NCI-H524 (cell line): Measurements from ENCODE around the gene C22orf39.
"Not testable (repeated sequence)": the region's sequence is repeated elsewhere in the genome, so short reads cannot be mapped to it uniquely, and the experiment has no call there.

Source experiments
- DNase-seq, 2 experiments: peaks; one replicate each; lab custom pipeline; 2025; lab: John Stamatoyannopoulos, UW

Gene C22orf39

DNA sequence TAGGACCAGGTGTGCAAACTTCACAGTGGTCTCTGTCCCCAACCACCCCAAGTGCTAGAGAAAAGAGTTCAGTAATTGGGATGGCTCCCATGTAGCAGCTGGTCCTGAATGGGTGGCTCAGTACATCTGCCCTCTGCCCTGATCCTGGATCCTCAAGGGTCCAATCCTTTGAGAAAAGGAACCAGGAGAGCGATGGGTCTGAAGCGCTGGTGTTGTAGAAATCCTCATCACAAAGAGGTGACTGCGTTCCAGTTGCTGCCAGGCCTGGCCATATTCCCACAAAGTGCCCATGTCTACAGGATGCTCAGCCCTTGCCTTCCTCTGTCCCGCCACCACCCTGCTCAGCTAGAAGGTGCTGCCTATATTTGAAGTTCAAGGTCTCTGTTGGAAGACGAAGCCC is 6.2 kb upstream of the C22orf39 start:
- DNase-seq, result no peak

DNA sequence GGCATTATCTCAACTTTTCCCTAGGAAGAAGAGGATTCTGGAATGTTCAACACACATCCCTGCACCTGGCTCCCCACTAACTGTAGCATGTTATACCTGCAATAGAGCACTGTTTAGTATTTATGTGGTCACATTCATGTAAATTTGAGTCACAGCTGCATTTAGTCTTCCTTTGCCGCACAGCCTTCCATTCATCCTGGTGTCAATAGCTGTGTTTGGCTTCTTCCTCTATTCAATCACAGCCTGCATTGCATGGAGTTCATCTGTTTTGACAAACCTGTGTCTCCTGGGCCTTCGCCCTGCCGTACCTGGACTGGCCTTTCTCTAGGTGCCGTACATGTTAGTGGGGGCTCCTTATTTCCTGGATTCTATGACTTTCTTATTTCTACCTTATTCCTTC is 4.1 kb upstream of the C22orf39 start:
- DNase-seq, result no peak

DNA sequence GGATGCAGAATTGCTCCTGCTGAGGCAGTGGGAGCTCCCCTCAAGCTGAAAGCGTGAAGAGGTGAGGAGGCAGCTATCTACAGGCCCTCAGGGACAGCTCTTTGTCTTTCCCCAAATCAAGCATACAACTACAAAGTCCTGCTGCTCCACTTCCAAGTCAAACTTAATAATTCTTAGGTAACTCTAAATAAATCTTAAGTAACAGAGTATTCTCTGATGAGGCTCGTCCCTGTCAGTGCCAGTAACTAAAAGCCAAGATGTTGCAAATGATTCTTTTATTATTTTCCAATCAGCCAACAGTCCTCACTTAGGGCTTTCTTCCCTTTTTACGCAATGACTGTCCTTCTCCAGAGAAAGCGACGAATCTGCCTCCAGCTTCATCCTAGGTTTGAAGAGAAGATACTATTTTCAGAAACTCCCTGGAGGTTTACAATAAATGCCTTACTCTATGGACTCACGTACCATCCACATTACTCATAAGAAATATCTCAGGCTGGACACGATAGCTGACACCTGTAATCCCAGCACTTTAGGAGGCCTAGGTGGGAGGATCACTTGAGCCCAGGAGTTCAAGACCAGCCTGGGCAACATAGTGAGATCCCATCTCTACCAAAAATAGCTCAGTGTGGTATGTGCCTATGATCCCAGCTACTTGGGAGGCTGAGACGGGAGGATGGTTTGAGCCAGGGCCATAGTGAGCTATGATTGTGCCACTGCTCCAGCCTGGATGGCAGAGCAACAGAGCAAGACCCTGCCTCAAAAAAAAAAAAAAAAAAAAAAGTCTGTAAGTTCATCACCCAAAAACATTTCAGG is 3.1 kb upstream of the C22orf39 start:
- no peak for DNase-seq

DNA sequence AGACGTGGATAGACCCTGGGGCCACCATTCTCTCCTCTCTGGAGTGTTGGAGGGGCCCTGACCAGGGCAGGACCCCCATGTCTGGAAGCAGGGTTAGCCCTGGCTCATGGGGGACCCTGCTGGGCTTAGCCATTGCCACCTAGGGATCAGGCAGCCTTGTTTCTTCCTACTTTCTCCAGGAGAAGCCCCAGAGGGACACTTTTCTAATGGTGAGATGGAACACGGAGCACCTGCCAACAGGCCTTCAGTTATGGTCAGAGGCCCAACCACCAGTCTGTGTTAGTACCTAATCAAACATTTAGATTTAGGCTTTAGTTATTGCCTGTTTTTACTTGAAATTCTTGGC is 1.9 kb upstream of the C22orf39 start:
- DNase-seq, result no peak

DNA sequence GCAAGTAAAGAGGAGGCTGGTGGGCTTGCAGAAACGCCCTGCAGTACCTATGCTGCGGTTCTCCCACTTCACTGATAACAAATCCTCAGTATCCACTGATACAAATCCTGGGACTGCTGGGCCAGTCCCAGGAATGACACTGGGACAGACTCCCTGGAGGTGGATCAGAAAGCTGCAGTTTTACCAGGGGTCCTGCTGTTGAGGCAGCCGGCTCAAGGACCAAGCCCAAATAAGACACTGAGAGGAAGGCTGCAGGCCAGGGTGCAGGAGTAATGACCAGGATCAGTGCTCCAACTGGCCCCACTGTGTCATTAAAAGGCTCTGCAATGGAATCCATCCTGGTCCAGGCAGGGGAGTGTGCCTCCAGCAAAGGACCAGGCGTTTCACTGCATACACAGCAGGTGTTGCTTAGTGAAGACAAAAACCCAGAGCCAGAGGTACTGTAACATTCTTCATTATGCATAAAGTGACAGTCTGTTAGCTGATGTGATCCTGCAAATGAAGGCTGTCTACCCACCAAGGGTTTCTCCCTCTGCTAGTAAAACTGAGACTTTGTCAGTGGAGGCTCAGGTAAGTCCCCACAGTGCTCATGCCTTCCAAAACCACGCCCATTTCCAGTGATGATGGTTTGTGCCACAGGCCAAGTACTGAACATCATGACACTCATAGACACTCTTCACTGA is 1.4 kb upstream of the C22orf39 start:
- DNase-seq, result no peak

DNA sequence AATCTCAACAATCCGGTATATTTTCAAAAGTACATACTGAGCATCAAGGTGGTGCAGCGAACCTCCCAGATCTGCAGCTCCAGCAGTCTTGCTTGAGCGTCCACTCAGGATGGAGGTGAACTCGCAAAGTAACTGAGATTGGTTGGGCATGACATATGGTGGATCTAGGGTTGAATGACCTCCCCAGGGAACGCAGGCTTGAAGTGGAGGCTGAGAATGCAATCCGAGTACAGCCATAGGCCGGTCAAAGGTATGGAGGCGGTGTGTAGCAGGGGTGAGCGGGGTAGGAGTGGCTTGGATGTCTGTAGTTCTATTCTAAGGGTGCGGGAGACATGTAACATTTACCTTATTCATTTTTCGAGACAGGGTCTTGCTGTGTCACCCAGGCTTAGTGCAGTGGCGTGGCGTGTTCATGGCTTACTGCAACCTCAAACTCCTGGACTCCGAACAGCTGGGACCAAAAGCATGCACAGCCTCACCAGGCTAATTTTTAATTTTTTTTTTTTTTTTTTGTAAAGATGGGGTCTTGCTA is 631 bp upstream of the C22orf39 start:
- DNase-seq, result peak; percentile 90 to 97

DNA sequence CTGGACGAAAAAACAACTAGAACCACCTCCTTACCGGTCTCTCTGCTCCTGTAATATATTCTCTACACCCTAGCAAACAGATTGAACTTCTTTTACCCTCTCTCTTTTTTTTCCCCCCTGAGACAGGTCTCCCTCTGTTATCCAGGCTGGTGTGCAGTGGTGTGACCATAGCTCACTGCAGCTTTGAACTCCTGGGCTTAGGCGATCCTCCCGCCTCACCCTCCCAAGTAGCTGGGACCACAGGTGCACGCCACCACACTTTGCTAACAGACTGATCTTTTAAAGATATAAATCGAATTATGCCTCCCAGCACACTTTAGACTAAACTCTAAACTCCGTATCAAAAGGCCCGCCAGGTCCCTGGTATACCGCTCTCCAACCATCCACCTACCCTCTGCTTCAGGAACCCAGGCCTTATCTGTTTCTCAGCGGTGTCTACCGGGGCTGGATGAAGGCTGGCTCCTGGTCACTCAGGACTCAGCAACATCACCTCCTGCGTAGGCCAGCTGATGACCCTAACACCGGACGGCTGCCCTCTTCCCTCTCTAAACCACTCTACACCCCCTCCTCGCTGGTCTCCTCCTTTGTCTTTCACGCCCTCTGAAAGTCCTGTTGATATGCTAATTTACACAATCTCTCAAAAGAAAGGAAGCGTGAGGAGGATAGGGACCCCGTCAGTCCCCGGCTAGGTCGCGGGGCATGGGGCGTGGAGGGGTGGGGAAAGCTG is 745 bp downstream of the C22orf39 start:
- DNase-seq, result no peak

DNA sequence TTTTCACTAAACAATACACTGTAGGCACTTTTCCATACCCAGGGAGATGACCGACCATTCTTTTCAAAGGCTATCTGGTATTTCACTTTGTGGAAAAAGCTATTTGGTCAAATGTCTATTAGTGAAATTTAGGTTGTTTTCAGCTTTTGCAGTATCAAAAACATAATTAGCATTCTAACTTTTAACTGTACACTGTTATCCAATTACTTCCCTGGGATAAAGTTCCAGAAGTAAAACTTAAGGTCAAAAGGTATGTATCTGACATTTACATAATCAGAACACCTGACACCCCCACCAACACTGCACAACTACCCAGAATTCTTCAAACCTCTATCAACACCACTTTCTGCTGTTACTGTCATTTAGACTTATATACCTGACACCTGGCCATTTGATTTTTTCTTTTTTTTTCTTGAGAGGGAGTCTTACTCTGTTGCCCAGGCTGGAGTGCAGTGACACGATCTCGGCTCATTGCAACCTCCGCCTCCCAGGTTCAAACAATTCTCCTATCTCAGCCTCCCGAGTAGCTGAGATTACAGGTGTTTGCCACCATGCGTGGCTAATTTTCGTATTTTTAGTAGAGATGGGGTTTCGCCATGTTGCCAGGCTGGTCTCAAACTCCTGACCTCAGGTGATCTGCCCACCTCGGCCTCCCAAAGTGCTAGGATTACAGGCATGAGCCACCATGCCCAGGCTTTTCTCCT is 2.1 kb downstream of the C22orf39 start:
- DNase-seq, result not testable (repeated sequence)

DNA sequence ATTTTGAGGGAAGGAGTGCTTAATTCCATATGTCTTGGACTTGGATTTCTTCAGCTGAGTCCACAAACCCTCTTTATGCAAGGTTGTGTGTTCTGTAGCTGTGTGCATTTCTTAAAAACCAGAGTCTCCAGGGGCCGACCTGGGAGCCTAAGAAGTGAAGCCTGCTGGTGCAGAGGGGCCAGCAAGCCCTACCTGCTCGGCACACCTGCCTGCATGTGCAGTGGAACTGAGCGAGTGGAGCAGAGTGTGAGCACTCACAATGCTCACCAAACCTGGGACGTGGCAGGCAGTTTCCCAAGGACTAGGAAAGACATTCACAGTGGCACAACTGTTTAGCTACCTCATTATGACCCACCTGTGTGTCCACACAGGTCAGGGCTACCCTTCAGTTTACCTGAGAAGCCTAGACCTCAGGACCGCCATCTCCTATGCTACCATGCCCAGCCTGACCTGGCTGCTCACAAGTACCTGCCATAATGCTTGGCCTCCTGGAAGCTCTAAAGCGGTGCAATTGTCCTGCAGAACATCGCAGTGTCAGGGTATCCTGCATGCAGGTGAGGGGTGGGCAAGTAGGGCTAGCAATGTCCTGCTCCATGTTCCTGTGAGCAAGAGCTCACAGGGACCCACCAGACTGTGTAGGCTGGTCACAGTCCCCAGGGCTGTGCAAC is 3.8 kb downstream of the C22orf39 start:
- DNase-seq, result no peak

DNA sequence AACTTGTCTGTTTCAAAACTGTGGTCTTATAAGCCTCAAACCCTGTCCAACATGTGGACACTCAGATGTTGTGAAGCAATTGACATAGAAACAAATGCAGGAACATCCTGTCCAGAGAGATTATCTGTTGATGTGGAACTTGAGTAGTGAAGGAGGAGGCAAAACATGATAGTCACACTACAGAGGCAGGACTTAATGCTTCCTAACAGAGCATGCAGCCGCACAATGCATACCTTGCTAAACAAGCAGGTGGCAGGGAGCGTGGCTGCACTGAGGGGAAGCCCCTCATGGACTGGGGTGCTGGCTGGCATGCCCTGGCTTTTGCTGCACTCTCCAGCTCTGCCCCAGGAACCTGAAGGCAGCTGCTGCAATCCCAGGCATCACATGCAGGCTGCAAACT is 5.3 kb downstream of the C22orf39 start:
- DNase-seq, result no peak

DNA sequence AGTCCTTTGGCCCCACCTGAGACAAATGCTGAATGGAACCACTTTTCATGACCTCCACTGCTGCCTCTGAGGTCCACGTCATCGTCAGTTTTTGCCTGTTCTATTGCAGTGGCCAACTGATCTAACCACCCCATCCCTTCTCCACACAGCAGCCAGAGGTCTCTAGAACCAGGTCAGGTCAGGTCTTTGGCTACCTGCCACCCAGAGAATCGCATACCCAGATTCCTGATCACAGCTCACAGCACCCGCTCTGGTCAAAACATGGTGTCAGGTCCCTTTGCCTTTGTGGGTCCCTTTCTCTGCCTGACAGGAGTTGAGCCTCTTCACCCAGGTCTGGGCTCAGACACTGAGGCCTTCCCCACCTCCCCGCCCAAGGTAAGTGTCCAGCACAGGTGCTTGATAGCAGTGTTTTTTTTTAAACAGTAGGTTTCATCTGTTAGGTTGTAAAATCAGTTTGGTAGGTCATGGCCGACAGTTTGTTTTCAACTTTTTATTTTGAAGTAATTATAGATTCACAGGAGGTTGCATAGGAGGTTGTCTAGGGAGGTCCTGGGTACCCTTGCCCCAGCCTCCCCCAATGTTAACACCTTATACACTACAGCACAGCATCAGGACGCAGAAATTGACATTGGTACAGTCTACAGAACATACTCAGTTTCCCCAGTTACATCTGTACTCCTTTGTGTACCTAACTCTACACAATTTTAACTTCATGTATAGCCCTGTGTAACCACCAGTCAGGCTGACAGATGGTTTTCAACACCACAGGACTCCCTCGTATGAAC is 6.9 kb downstream of the C22orf39 start:
- no peak for DNase-seq

DNA sequence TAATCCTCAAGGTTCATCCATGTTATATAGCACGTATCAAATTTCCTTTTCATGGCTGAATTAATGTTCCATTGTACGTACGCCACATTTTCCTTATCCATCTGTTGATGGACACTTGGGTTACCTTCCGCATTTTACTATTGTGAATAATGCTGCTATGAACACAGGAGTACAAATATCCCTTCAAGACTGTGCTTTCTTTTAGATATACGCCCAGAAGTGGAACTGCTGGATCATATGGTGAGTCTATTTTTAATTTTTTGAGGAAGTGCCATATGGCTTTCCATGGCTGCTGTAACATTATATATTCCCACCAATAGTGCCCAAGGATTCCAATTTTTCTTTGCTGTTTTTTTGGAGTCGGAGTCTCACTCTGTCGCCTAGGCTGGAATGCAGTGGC is 9.2 kb downstream of the C22orf39 start:
- DNase-seq, result peak; percentile 40 to 88

DNA sequence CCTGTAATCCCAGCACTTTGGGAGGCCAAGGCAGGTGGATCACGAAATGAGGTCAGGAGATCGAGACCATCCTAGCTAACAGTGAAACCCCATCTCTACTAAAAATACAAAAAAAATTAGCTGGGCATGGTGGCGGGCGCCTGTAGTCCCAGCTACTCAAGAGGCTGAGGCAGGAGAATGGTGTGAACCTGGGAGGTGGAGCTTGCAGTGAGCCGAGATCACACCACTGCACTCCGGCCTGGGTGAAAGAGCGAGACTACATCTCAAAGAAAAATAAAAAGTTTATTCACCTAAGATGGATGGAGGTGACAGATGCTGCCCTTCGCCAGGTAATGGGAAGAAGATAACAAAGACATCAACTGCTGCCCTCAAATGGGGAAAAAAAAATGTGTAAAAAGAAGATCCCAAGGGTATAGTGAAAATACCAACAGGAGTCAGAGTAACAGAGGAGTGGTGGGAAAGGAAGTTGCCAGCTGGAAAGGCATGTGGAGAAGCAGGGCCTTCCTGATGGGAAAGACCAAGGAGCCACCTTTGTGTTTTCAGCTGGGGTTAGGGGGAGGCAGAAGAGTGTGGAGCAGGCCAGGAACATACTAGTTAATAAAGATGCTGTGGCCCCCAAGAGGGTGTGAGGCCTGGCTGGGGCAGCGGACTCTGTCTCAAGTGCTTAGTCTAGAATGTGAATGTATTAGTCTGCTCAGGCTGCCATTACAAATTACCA is 10.9 kb downstream of the C22orf39 start:
- not testable (repeated sequence) for DNase-seq

DNA sequence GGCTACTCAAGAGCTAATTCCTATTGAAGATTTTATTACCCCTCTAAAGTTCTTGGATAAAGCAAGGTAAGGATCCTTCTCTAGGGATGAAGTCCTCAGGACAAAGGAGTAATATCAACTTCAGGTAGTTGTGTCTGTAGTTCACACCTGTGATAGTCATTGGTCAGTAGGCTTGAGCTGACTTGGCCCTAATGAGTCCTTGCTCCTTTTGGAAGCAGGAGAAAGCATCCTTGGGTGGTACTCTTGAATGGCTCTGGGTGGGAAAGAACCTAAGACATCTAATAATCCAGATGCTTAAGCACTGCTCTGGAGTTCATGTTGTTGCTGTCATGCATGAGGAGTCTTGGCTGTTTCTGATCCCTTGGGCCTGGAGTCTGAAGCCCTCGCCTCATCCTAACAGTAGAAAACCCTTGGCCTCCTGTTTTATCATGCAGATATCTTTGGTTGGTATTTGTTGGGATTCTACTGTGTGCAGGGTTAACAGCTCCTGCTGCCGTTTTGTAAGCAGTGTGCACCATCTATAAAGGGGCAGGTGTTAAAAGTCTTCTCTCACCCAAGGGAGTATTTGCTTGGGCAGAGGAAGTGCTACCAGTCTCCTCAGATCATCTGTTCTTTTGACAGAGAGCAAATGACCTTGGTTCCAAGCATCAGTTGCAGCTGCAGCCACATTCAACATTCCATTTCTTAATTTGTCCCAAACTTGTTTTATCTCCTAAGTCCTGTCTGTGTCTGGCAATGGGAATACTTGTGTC is 12.5 kb downstream of the C22orf39 start:
- no peak for DNase-seq

DNA sequence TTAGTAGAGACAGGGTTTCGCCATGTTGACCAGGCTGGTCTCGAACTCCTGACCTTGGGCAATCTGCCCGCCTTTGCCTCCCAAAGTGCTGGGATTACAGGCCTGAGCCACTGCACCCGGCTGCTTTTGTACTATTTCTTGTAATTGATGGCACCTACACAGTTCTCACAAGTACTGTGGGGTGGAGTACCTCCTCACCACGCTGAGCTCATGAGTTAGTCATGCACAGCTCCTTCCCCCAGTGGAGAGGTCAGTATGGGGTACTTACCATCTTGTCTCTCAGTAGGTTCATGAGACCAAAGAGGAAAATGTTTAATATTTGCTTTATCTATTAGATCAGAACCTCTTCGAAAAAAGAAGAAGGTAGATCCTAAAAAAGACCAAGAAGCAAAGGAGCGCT is 13.1 kb downstream of the C22orf39 start:
- DNase-seq, result no peak

DNA sequence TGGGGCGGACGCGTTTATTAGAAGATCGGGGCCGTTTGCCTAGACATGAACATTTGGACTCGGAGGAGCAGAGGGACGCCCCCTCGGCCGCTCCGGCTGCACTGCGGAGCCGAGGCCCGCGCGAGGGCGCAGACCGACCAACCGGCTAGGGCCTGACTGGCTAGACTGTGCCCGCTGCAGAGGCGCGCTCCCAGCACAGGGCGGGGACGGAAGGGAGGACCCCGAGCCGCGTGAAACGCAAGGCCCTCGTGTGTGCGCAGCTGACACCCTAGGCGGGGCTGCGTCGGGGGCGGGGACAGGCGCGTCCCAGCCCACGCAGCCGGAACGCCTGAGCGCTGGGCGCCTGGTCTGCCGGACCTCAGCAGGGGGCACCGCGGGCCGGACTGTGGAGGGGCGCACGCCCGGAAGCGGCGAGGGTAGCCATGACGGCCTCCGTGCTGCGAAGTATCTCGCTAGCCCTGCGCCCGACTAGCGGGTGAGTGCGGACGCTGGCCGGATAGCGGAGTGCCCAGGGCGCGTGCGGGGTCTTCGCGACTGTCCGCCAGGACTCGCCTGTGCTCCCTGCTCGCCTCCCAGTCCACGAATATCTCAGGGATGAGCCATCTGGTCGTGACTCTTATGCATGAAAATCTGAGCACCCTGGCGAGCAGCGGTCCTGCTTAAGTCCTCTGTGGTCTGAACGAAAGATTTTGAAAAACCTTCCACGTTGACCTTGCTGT is 15.2 kb downstream of the C22orf39 start, which contains the start of gene MRPL40:
Gene MRPL40, plus strand, starts transcription at position 413 of the 719 bp plus-strand sequence. Its CDS starts 10 bp downstream, at position 423.
- DNase-seq, result peak; percentile 78 to 97

DNA sequence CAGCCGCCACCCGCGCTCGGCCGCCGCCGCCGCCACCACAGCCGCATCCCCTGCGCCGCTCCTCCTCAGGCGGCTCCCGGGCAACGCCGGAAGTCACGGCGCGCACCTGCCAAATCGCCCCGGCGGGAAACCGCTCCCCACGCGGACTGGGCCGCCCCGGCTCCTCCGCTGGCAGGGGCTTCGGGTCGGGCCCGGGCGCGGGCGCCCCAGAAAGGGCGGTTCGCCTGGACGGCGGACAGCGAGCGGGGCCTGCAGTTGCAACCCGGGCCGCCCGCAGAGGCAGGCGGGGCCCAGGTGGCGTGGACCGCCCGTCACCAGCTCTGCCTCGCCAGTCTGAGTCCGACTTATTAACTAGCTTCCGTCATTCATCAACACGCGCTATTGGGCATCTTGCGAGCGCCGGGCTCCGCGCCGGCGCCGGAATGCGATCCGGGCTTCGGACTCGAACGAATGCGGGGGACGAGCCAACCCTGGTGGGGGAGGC is 15.8 kb downstream of the C22orf39 start, which contains the start of gene HIRA:
Gene HIRA, minus strand, starts transcription at position 85 of the 484 bp plus-strand sequence. CDS start 257 bp downstream, outside the sequence.
- peak; percentile 62 to 81 for DNase-seq

DNA sequence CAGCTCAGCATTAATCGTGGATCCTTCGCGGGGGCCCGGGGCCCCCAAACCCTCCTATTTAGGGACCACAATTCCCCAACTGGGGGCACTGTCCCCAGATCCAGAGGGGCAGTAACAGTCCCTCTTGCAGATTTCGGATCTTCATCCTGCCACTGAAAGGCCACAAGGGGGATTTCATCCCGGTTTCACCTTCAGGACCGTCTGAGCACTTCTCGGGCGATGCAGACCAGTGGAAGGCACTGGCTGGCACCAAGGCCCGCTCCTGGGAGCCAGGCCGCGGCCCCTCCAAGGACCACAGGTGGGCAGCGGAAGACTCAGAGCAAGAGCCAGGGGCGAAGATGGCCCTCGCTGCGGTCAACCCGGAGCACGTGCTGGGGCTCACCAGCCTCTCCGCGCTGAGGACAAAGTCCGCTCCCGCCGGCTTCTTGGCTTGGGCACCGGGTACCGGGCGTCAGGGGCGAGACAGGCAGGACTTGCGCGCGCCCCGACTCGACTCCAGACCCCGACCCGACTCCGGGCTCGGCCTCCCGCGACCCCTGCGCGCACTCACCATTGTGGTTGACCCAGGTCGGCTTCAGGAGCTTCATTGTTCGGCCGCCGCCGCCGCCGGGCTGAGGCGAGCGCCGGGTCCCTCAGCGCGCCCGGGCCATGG is 16.5 kb downstream of the C22orf39 start:
- peak in 1 of 2 experiments; percentile 24 for DNase-seq
